Measurements from ENCODE around the gene SYNCRIP. TPM values are rescaled to one million over a fixed set of nuclear protein-coding genes. Genes with fewer than 3 reads are reported as not detected.

The SYNCRIP gene
- total RNA-seq, 1 experiment from 2014 or later: 189 TPM

DNA sequence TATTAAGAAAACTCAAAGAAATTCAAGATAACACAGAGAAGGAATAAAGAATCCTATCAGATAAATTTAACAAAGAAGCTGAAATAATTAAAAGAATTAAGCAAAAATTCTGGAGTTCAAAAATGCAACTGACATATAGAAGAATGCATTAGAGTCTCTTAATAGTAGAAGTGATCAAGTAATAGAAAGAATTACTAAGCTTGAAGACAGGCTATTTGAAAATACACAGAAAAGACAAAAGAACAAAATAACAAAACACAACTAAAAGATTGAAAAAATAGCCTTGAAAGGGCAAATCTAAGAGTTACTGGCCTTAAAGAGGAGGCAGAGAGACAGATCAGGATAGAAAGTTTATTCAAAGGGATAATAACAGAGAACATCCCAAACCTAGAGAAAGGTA is 61.1 kb downstream of the SYNCRIP start:
- RAD21 ChIA-PET (ENCODE audit: low non-redundant PET in 1 of 2, low total read pairs in 2 of 2, uncharacterized antibody in 2 of 2, unreplicated experiment in 2 of 2): no interaction called here
- Histone ChIP-seq H3K4me1 (ENCODE audit: control insufficient read depth in 1 of 2, insufficient read depth in 2 of 2, low read length in 2 of 2) (peaks cover 12 to 26% of the 10 kb centered on the region in 2 experiments), H3K36me3 (ENCODE audit: control insufficient read depth in 1 of 2, insufficient read depth in 2 of 2, low read length in 2 of 2) (no peaks in the 10 kb centered on the region), H3K9me2 (ENCODE audit: insufficient read depth) (no peaks in the 10 kb centered on the region), H2AFZ (ENCODE audit: low read depth, low read length, poor library complexity, severe bottlenecking) (no peak overlapping the region), H3K4me3 (replicated peaks in 1 of 2; ENCODE audit: low read depth in 1 of 2, low read length in 2 of 2) (peak overlapping the region in 1 of 2 experiments; percentile 1; a peak in 1 of 4 replicates), H3K79me2 (ENCODE audit: insufficient read depth, low read length) (peaks cover 87% of the 10 kb centered on the region), H4K20me1 (ENCODE audit: insufficient read depth) (no peaks in the 10 kb centered on the region), H3K4me2 (ENCODE audit: low read length) (peak overlapping the region; percentile 54), H3K9me3 (ENCODE audit: control insufficient read depth in 1 of 2, insufficient read depth in 1 of 2, low read depth in 1 of 2, low read length in 2 of 2) (peaks cover 0 to 5% of the 10 kb centered on the region in 2 experiments; a peak in 1 of 4 replicates), H3K27ac (ENCODE audit: low read depth, low read length) (no peak overlapping the region), H3K27me3 (ENCODE audit: insufficient read depth, low read length) (no peaks in the 10 kb centered on the region), H3K9ac (ENCODE audit: low read length) (no peak overlapping the region)
- POLR2A ChIA-PET: interaction anchor here (1.4 kb wide), 1 partner anchor 12 kb away, joined by 3 read pairs; the partner anchor contains the start of gene SNX14
- TF ChIP-seq, protein P1, sequence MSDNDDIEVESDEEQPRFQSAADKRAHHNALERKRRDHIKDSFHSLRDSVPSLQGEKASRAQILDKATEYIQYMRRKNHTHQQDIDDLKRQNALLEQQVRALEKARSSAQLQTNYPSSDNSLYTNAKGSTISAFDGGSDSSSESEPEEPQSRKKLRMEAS (IDR thresholded peaks at IDR 0.05): no peak
- TF ChIP-seq, protein P2, sequence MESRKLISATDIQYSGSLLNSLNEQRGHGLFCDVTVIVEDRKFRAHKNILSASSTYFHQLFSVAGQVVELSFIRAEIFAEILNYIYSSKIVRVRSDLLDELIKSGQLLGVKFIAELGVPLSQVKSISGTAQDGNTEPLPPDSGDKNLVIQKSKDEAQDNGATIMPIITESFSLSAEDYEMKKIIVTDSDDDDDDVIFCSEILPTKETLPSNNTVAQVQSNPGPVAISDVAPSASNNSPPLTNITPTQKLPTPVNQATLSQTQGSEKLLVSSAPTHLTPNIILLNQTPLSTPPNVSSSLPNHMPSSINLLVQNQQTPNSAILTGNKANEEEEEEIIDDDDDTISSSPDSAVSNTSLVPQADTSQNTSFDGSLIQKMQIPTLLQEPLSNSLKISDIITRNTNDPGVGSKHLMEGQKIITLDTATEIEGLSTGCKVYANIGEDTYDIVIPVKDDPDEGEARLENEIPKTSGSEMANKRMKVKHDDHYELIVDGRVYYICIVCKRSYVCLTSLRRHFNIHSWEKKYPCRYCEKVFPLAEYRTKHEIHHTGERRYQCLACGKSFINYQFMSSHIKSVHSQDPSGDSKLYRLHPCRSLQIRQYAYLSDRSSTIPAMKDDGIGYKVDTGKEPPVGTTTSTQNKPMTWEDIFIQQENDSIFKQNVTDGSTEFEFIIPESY (IDR thresholded peaks at IDR 0.05; ENCODE audit: extremely low read depth, insufficient replicate concordance, low read length): no peak
- no peak for TF ChIP-seq EGR1 (IDR thresholded peaks at IDR 0.05; ENCODE audit: low read depth)
- TF ChIP-seq, protein P3, sequence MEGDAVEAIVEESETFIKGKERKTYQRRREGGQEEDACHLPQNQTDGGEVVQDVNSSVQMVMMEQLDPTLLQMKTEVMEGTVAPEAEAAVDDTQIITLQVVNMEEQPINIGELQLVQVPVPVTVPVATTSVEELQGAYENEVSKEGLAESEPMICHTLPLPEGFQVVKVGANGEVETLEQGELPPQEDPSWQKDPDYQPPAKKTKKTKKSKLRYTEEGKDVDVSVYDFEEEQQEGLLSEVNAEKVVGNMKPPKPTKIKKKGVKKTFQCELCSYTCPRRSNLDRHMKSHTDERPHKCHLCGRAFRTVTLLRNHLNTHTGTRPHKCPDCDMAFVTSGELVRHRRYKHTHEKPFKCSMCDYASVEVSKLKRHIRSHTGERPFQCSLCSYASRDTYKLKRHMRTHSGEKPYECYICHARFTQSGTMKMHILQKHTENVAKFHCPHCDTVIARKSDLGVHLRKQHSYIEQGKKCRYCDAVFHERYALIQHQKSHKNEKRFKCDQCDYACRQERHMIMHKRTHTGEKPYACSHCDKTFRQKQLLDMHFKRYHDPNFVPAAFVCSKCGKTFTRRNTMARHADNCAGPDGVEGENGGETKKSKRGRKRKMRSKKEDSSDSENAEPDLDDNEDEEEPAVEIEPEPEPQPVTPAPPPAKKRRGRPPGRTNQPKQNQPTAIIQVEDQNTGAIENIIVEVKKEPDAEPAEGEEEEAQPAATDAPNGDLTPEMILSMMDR (IDR thresholded peaks at IDR 0.05 in 2 of 3, conservative IDR thresholded peaks at IDR 0.05 in 1 of 3; ENCODE audit: borderline replicate concordance in 1 of 3, insufficient read depth in 1 of 3, low read depth in 2 of 3, low read length in 2 of 3): no peak
- TF ChIP-seq, protein P4, sequence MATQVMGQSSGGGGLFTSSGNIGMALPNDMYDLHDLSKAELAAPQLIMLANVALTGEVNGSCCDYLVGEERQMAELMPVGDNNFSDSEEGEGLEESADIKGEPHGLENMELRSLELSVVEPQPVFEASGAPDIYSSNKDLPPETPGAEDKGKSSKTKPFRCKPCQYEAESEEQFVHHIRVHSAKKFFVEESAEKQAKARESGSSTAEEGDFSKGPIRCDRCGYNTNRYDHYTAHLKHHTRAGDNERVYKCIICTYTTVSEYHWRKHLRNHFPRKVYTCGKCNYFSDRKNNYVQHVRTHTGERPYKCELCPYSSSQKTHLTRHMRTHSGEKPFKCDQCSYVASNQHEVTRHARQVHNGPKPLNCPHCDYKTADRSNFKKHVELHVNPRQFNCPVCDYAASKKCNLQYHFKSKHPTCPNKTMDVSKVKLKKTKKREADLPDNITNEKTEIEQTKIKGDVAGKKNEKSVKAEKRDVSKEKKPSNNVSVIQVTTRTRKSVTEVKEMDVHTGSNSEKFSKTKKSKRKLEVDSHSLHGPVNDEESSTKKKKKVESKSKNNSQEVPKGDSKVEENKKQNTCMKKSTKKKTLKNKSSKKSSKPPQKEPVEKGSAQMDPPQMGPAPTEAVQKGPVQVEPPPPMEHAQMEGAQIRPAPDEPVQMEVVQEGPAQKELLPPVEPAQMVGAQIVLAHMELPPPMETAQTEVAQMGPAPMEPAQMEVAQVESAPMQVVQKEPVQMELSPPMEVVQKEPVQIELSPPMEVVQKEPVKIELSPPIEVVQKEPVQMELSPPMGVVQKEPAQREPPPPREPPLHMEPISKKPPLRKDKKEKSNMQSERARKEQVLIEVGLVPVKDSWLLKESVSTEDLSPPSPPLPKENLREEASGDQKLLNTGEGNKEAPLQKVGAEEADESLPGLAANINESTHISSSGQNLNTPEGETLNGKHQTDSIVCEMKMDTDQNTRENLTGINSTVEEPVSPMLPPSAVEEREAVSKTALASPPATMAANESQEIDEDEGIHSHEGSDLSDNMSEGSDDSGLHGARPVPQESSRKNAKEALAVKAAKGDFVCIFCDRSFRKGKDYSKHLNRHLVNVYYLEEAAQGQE (IDR thresholded peaks at IDR 0.05; ENCODE audit: low read depth): no peak
- no peak for TF ChIP-seq TCF7L2 (IDR thresholded peaks at IDR 0.05; ENCODE audit: borderline replicate concordance, extremely low read depth, insufficient read depth, insufficient read length)
- no peak for TF ChIP-seq YY1 (IDR thresholded peaks at IDR 0.05; ENCODE audit: extremely low read depth, insufficient replicate concordance, low read depth, low read length)
- TF ChIP-seq SRF (IDR thresholded peaks at IDR 0.05; ENCODE audit: low read depth): no peak
- TF ChIP-seq CEBPB (IDR thresholded peaks at IDR 0.05; ENCODE audit: low read depth): no peak
- TF ChIP-seq CBX3 (IDR thresholded peaks at IDR 0.05; ENCODE audit: low read depth): no peak
- no peak for TF ChIP-seq RAD21 (IDR thresholded peaks at IDR 0.05; ENCODE audit: low read depth)
- TF ChIP-seq SP1 (IDR thresholded peaks at IDR 0.05; ENCODE audit: low read depth): no peak
- TF ChIP-seq ZNF274 (IDR thresholded peaks at IDR 0.05; ENCODE audit: low read depth, low read length): no peak
- TF ChIP-seq EZH2 (IDR thresholded peaks at IDR 0.05): no peak
- TF ChIP-seq FOSL1 (IDR thresholded peaks at IDR 0.05; ENCODE audit: low read depth): no peak
- no peak for TF ChIP-seq EZH2phosphoT487 (IDR thresholded peaks at IDR 0.05; ENCODE audit: borderline replicate concordance)
- TF ChIP-seq POLR2A (IDR thresholded peaks at IDR 0.05; ENCODE audit: borderline replicate concordance, extremely low read depth, insufficient read depth, insufficient read length): no peak
- no peak for TF ChIP-seq POLR2AphosphoS5 (IDR thresholded peaks at IDR 0.05; ENCODE audit: low read depth, low read length)
- TF ChIP-seq, protein P5, sequence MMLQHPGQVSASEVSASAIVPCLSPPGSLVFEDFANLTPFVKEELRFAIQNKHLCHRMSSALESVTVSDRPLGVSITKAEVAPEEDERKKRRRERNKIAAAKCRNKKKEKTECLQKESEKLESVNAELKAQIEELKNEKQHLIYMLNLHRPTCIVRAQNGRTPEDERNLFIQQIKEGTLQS (IDR thresholded peaks at IDR 0.05): no peak
- ATAC-seq (no peak), DNase-seq (ENCODE audit: low read depth, low spot score) (no peak)
- intact Hi-C loops (cut with micrococcal nuclease): no loop called here
- BruUV-seq (replicated peaks): no TSS peak
- CTCF ChIA-PET: no interaction called here

All from HCT116 (cell line).